AG10803 (cell line): ENCODE measurements around the gene DCAF11.

Source experiments
- DNase-seq: peaks from one replicate; pipeline ENCODE4 v3.0.0; 2010; ENCODE audit warnings: low read depth
- H3K4me3 ChIP-seq: 2 replicates; pipeline ENCODE4 v1.5.1; 2011; ENCODE audit warnings: mild to moderate bottlenecking, low read length, control low read depth
- TF ChIP-seq, protein P1 (sequence below): conservative IDR thresholded peaks from 2 replicates; pipeline ENCODE4 v1.5.1; 2011; ENCODE audit warnings: mild to moderate bottlenecking, low read length, control low read depth, inconsistent platforms

The DCAF11 gene

DNA sequence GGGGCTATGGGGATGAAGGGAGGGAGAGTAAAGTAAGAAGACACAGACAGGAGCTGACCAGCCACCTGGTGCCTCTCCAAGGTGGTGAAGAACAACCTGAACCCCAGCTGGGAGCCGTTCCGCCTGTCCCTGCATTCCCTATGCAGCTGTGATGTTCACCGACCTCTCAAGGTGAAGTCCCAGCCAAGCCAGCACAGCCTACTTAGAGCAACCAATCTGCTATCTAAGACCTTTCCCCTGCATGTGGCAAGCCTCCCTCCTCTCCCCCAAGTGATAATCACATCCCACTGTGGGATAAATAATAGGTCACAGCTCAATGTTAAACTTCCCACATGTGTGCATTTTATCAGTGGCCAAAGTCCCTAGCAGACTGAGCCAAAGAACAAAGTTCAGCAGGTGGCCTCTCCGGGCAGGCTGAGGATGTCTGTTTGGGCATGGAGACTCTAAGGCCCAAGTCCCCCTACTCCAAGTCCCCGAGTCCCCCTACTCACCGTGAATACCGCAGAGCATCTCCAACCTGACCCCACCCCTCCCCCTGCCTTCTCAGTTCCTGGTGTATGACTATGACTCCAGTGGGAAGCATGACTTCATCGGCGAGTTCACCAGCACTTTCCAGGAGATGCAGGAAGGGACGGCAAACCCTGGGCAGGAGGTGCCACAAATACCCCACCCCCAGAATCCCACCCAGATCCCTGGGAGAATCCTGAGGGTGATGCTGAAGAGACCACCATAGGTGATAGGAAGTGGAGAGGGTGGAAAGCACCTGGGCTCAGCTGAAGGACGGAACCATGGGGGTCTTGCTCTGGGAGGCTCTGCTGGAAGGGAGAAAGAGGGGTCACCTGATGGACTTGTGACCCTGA is 39.7 kb upstream of the DCAF11 start:
- DNase-seq: no peak
- TF ChIP-seq, protein P1, sequence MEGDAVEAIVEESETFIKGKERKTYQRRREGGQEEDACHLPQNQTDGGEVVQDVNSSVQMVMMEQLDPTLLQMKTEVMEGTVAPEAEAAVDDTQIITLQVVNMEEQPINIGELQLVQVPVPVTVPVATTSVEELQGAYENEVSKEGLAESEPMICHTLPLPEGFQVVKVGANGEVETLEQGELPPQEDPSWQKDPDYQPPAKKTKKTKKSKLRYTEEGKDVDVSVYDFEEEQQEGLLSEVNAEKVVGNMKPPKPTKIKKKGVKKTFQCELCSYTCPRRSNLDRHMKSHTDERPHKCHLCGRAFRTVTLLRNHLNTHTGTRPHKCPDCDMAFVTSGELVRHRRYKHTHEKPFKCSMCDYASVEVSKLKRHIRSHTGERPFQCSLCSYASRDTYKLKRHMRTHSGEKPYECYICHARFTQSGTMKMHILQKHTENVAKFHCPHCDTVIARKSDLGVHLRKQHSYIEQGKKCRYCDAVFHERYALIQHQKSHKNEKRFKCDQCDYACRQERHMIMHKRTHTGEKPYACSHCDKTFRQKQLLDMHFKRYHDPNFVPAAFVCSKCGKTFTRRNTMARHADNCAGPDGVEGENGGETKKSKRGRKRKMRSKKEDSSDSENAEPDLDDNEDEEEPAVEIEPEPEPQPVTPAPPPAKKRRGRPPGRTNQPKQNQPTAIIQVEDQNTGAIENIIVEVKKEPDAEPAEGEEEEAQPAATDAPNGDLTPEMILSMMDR: no peak
- H3K4me3 ChIP-seq: no peak overlapping the region

DNA sequence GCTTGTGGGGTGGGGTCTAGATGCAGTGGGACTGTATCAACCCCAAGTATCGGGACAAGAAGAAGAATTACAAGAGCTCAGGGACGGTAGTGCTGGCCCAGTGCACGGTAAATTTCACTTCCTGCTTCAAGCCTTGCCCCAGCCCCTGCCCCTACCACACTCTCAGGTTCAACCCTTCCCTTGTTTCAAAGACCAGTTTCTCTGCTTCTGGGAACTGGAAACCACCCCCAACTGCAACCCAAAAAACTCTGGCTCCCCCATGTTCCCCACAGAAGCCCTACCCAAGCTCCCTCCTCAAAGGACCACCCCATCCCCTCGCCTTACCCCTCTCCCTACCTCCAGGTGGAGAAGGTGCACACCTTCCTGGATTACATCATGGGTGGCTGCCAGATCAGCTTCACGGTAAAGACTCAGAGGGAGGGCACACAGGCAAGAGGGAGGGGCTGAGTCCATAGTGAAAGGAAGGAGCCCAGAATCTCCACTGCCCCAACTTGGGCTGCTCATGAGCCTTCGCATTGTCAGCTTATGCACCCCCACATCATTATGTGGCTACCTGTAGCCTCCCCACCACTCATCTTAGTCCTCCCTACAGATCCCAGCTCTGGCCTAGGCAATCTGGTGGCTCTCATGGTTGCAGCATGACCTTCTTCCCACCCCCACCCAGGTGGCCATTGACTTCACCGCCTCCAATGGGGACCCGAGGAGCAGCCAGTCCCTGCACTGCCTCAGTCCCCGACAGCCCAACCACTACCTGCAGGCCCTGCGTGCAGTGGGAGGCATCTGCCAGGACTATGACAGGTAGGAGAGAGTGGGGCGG is 38.9 kb upstream of the DCAF11 start:
- TF ChIP-seq, protein P1: no peak
- H3K4me3 ChIP-seq: no peak overlapping the region
- DNase-seq: no peak

DNA sequence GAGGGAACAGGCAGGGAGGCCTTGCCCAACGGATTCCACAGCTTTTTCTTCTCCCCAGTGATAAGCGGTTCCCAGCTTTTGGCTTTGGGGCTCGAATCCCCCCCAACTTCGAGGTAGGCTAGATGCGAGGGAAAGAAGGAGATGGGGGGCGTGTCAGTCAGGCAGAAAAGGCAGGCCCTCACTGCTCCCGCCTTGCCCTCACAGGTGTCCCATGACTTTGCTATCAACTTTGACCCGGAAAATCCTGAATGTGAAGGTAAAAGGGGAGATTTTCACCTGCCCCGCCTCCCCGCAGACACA is 38.3 kb upstream of the DCAF11 start:
- TF ChIP-seq, protein P1: no peak
- no peak overlapping the region for H3K4me3 ChIP-seq
- DNase-seq: no peak

DNA sequence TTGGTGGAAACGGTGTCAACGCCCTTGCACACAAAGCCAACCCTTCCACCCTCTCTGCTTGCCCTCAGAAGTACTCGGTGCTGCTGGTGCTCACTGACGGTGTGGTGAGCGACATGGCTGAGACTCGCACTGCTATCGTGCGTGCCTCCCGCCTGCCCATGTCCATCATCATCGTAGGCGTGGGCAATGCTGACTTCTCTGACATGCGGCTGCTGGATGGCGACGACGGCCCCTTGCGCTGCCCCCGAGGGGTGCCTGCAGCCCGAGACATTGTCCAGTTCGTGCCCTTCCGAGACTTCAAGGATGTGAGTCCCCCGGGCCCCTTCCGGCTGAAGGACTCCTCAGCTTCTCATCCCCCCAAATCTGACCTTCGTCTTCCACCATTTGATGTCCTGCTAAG is 37.5 kb upstream of the DCAF11 start:
- H3K4me3 ChIP-seq: no peak overlapping the region
- DNase-seq: no peak

DNA sequence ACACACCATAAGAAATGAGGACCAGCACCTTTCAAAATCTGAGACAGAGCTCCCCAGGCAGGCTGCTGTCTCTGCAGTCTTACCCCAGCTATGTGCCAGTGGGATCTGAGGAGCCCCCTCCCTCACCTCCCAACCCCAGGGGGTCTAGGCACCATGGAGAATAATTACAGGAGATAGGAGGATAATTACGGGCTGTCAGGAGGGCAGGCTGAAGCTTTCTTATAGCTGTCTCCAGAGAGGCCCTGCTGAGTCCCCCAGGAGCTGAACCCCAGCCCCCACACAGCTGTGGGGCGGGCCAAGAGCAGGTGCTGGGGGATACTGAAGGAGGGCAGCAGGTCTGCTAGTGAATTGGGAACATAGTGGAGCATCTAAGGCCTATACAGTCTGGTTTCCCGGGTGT is 36.4 kb upstream of the DCAF11 start:
- TF ChIP-seq, protein P1: no peak
- DNase-seq: no peak
- no peak overlapping the region for H3K4me3 ChIP-seq

More for the DNA sequence above, 37.5 kb upstream of the DCAF11 start:
- TF ChIP-seq, protein P1: no peak

DNA sequence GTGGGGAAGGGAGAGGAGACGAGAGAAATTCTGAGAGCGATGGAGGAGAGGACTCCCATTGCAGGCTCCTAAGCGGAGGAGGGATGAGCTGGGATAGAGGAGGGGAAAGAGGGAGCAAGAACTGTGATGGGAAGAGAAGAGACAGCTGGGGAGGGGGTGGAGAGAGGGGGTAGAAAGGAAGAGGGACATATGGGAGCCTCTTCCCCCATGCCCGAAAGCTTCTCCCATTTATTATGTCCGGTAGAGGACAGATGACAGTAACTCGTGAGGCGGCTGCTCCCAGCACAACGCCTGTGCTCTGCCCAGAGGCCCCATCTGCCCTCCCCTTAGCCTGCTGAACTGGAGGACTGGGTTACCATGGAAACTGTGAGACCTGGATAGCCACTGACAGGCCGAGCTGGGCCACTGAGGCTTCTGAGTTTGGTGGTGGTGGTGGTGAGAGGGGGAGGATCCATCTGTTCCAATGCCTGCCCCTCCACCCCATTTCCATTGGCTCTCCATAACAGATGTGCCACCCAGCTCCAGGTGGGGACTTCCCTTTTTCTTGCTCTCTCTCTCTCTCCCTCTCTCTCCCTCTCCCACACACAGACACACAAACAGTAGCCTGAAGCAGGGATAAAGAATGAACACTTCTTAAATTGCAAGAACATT is 35.0 kb upstream of the DCAF11 start:
- no peak for DNase-seq
- TF ChIP-seq, protein P1: no peak
- no peak overlapping the region for H3K4me3 ChIP-seq
